PFSK-1 (cell line): ENCODE measurements around the gene ATRN.

Experiments
- FOXP2 ChIP-seq: optimal IDR thresholded peaks from 2 replicates; pipeline ENCODE3; 2011; ENCODE audit warnings: borderline replicate concordance, control low read depth, inconsistent platforms; ENCODE audit not compliant: insufficient read depth; ENCODE audit errors: extremely low read length, extremely low read depth
- POLR2AphosphoS5 ChIP-seq: IDR thresholded peaks from 2 replicates; pipeline ENCODE4 v1.6.1; 2012; ENCODE audit warnings: low read depth, mild to moderate bottlenecking, control low read depth, low read length, moderate library complexity
- SIN3A ChIP-seq: IDR thresholded peaks from 2 replicates; pipeline ENCODE4 v1.6.1; 2012; ENCODE audit warnings: mild to moderate bottlenecking, low read length, moderate library complexity, borderline replicate concordance; ENCODE audit not compliant: insufficient read depth
- TAF1 ChIP-seq: IDR thresholded peaks from 2 replicates; pipeline ENCODE4 v1.6.1; 2012; ENCODE audit warnings: low read length, control low read depth, borderline replicate concordance; ENCODE audit not compliant: insufficient read depth
- TF ChIP-seq, protein P1 (sequence below), 2 experiments: IDR thresholded peaks; 2 replicates each; pipeline versions ENCODE4 v1.6.1 to v1.8.0; 2011 to 2012; ENCODE audit warnings: low read depth in 2 of 2, low read length in 2 of 2, control low read depth in 1 of 2, inconsistent platforms in 1 of 2, mild to moderate bottlenecking in 1 of 2, moderate library complexity in 1 of 2; ENCODE audit not compliant: insufficient read depth in 1 of 2

Gene ATRN

DNA sequence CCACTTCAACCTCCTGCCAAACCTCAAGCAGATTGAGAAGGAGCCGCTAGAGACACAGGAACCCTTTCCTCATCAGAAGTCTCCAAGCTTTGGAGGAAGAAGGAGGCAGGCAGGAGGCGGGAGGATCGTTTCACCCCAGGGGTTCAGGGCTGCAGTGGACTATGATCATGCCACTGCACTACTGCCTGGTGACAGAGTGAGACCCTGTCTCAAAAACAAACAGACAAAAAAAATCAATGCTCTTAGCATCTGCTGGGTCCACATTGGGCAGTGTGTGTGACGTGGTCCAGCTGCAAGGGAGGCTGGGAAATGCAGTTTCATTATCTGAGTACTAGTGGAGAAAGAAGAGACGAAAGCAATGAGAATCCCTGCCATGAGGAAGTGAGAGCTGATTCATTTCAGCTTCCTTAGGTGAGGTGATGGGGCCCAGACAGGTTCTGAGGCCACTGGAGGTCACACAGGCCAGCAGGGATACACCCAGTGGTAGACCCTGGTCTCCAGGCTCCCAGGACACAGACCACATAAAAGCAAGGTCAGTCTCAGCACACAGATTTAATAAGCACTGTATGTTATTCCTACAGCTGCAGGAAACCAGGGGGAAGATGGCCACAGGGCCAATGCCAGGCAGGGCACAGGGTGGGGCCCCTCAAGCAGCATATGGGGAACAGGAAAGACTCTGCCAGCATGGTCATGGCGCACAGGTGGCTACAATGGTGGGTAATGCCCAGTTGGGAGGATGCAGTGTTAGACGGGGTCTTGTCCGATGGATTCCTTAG lies 188.1 kb downstream of the ATRN start:
- TF ChIP-seq, protein P1, sequence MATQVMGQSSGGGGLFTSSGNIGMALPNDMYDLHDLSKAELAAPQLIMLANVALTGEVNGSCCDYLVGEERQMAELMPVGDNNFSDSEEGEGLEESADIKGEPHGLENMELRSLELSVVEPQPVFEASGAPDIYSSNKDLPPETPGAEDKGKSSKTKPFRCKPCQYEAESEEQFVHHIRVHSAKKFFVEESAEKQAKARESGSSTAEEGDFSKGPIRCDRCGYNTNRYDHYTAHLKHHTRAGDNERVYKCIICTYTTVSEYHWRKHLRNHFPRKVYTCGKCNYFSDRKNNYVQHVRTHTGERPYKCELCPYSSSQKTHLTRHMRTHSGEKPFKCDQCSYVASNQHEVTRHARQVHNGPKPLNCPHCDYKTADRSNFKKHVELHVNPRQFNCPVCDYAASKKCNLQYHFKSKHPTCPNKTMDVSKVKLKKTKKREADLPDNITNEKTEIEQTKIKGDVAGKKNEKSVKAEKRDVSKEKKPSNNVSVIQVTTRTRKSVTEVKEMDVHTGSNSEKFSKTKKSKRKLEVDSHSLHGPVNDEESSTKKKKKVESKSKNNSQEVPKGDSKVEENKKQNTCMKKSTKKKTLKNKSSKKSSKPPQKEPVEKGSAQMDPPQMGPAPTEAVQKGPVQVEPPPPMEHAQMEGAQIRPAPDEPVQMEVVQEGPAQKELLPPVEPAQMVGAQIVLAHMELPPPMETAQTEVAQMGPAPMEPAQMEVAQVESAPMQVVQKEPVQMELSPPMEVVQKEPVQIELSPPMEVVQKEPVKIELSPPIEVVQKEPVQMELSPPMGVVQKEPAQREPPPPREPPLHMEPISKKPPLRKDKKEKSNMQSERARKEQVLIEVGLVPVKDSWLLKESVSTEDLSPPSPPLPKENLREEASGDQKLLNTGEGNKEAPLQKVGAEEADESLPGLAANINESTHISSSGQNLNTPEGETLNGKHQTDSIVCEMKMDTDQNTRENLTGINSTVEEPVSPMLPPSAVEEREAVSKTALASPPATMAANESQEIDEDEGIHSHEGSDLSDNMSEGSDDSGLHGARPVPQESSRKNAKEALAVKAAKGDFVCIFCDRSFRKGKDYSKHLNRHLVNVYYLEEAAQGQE (IDR thresholded peaks at IDR 0.05; ENCODE audit: insufficient read depth in 1 of 2, low read depth in 2 of 2, low read length in 2 of 2): no peak
- TF ChIP-seq FOXP2: no peak
- TF ChIP-seq SIN3A: no peak
- no peak for TF ChIP-seq POLR2AphosphoS5
- no peak for TF ChIP-seq TAF1

DNA sequence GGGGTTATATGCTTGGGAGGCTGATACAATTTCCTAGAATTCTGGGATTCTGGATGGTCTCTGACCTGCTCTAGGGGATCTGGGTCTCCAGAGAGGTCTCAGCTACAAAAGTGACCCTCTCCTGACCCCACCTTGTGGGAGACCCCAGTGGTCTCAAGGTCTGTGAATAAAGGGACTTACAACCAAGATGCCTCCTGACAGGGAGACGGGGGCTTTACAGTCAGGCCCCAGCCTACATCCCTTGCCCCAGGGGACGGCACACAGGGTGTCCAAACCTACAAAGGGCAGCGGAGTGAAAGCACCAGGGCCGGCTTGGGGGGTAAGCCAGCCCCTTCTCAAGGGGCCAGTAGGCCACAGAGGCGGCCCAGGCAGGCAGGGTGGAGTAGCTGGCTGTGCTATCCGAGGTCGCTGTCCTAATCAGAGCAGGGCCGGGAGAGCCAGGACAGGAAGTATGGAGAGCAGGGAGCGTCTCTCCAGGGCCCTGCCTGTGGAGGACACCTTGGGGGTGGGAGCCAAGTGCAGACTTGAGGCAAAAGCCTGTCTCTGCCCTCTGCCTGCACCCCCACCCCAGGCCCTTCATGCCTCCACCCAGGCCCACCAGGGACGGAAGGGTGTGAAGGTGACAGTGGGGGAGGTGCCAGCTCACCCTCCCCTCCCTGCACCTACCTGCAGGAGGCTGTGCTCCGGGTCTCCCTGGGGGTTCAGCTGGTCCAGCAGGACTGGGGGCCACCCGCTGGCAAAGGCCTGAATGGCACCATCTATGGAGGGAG lies 188.9 kb downstream of the ATRN start:
- TF ChIP-seq TAF1 (no peak), SIN3A (no peak), FOXP2 (no peak), POLR2AphosphoS5 (no peak)
- TF ChIP-seq, protein P1 (IDR thresholded peaks at IDR 0.05; ENCODE audit: insufficient read depth in 1 of 2, low read depth in 2 of 2, low read length in 2 of 2): no peak

DNA sequence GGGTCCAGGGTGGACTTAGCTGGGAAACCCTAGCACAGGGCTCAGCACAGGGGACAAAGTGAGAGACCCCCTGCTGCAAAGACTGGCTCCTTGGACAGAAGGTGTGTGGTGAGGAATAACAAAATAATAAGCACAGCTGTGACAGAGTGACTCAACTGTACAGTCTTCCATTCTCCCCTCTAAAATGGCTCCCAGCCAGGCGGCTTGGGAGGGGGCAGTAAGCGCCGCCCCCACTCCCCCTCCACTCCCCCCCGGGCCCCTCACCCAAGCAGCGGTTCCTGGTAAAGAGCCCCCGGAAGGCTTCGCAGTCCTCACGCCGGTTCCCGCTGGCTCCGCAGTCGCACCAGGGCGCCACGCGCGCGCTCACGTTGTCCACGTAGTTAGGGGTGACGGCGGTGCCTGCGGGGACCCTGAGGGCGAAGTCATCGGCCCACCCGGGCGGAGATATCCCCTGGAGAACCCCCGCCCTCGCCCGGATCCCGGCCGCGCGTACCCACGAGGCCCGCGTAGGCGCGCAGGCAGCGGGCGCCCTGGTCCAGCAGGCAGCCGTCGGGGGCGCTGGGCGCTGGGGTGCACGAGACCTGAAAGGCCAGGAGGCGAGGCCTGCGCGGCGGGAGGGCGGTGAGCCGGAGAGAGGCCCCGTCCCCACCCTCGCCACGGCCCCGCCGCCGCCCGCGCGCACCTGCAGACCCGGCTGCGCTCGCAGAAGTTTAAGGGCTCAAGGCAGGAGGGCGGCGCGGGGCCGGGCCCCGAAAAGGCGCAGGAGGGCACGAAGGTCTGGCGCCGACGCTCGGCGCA lies 189.6 kb downstream of the ATRN start:
- no peak for TF ChIP-seq SIN3A
- TF ChIP-seq POLR2AphosphoS5: no peak
- no peak for TF ChIP-seq TAF1
- no peak for TF ChIP-seq FOXP2
- TF ChIP-seq, protein P1 (IDR thresholded peaks at IDR 0.05; ENCODE audit: insufficient read depth in 1 of 2, low read depth in 2 of 2, low read length in 2 of 2): no peak

DNA sequence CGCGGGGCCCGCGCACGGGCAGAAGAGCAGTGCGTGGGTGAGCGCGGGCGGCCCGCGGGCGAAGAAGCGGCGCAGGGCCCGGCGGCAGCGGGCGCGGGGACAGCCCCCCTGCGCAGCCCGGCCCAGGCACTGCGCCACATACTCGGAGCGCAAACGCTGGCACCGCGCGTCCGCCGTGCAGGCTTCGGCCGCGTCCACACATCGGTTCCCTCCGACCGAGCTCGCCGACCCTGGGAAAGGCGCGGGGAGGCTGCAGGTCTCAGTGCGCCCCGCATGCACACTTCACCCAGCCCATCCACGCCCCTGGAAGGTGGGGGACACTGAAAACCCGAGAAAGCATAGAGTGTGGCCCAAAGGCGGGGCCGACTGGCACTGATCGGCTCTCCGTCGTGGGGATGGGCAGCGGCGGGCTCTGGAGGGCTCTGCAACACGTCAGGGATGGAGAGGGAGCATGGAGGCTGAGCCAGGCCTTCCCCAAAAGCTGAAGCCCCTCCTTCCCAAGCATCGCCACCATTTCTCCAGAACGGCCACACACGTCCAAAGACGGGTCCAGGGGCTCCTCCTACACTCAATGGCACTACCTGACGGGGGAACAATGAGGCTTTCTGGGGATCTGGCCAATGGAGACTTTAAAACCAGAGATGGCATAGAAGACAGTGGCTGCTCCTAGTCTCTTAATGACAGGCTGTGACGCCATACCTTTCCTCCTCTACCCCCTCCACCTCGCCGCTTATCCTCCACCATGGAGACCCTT lies 190.4 kb downstream of the ATRN start:
- TF ChIP-seq TAF1 (no peak), FOXP2 (no peak), POLR2AphosphoS5 (no peak)
